Right lung (tissue), 5 donors: ENCODE results near the gene RACGAP1. TPM values are rescaled to one million over a fixed set of nuclear protein-coding genes. Genes with fewer than 3 reads are reported as not detected.

ENCODE experiments used
- DNase-seq, 2 donors: peaks; one replicate each; pipeline ENCODE4 v3.0.0-alpha.2; 2013
- polyA plus RNA-seq, 5 donors: library from polyadenylated mRNA; unstranded; fragments of 120-200 nt; gene quantifications; one replicate each; pipeline versions ENCODE4 v1.2.1 to v1.2.3, GENCODE V29; 2013; ENCODE audit warnings: inconsistent platforms in 1 of 5, low replicate concordance in 1 of 5; ENCODE audit not compliant: insufficient read length in 5 of 5, insufficient read depth in 1 of 5

RACGAP1 gene
- polyA plus RNA-seq, 5 donors: 33.4 to 80.0 (median 54.5) TPM

DNA sequence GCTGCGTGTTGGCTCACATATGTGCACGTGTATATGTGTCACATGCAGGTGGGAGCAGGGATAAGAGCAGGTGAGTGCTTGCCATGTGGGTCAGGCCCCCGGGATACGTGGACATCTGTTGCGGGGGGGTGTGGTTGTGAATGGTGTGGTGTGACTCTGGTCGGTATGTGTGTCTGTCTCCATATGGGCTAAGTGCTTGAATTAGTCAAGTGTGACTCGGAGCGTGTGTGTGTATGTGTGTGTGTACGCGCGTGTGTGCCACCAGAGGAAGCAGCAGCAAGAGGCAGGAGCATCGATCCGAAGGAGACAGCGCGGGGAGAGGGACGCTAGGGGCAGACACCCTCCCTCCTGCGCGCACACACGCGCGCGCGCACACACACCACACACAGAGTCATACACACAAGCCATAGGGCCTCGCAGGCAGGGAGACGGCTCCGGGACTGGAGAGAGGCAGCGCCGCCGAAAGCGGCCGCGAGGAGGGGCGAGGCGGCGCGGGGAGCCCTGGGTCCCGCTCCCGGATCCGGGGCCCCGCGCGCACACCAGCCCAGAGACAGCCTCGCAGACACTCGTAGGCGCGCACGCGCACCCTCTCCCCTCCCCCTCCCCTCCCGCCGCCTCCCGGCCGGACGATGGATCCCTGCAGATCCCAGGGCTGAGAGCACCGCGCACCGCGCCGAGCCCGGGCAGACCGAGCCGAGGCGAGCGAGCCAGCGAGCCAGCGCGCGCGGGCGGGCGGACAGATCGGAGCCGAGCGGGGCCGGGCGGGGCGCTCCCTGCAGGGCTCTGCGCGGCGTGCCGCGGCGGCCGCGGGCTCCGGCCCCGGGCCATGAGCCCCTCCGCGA lies 31.9 kb upstream of the RACGAP1 start, which contains the start of gene ASIC1:
TSS of gene ASIC1 (plus strand) at position 597 of the 842 bp plus-strand sequence. CDS start 1,171 bp downstream, outside the sequence.
- peak; percentile 73 to 74 for DNase-seq

DNA sequence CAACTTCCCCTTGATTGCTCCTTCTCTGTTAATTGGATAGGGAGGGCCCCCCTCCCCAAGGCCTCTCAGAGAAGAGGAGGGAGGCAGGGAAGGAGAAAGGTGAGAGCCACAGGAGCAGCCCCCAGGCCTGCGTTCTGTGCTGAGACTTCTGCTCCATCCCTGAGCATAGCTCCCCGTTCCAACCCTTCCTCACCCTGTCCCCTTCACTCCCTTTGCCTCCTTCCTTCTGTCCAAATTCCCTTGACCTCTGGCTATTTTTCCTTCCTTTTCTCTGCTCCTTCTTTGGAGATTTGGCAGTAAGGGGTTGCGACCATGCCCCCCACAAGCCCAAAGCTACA lies 31.3 kb upstream of the RACGAP1 start:
- no peak for DNase-seq

DNA sequence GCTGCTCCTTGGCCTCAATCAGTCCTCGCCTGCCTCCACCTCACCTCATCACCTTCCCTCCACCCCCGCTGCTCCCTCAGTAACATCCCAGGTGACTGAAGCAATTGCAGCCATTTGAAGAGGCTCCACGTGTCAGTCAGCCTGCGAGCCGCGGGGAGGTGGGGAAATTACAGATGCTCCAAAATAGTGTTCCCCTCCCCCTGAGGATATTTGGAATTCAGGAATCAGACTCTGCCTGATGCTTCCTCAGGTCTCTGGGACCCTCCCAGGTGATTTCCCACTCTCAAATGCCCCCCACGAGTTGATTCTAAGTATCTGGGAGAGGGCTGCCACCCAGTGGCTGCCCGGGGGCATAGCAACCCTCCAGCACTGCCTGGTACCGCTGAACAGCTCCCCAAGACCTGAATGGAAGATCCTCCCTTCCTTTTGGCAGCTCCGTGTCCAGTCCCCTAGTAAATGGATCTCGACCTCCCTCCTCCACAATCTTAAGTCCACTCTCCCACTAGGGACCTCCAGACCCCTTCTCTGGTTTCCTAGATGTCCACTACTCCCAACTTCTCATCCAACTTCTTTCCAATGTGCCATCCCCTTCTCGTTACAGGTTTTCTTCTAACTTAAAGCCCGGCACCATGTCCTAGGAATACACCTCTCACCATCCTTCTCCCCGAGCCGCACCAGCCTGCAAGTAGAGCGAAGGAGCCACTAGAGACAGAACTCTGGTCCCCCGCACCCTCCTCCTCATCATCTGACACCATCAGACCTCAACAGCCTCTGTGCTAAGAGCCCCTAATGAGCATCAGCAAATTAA lies 30.7 kb upstream of the RACGAP1 start:
- DNase-seq: no peak

DNA sequence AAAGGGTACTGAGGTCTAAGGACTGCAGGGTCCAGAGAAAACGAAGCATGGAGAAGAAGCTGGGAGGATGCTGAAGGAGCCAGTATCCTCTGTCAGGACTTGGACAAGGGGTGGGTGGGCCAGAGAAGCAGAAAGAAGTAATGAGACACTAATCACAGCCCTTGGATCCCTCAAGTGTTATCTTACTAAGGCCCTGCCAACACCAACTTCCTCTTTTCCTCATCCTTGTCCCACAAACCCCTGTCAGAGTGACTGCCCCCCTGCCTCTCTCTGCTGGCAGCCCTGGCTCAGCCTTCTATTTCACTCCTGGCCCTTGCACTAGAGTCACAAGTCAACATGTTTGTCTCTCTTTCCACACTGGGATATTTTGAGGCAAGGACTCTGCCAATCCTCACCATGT lies 28.3 kb upstream of the RACGAP1 start:
- no peak for DNase-seq

DNA sequence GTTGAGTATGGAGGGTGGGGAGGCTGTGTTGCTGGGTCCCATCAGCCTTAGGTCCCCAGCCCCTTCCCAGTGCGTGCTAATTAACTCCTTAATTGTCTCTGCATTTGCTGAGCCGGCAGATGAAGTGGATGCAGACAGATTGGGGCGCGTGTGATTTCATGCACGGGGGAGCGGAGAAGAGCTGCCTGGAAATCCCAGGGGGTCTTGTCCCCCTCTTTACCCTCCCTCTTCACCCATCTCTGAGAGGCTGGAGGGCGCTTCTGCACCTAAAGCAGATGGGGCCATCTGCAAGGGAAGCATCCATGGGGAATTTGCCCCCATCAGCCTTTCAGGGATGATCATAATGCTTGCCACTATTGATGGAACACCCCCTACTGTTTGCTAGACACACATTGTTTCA lies 27.7 kb upstream of the RACGAP1 start:
- DNase-seq: no peak

DNA sequence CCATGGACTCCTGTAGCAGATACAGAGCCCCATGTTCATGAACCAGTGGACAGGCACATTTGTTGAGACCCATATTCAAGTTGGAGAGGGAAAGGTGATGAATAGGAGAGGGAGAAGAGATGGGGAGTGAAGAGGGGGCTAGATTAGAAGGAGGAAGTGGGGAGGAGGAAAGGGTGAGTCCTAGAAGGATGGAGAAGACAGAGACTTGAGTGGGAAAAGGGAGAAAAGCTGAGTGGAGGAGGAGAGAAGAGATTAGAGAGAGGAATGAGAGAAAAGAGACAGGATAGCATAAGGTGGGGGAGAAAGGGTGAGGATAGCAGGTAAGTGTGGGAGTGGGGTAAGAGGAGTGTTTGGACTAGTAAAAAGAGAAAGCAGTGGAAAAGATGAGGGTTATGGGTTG lies 27.2 kb upstream of the RACGAP1 start:
- no peak for DNase-seq

DNA sequence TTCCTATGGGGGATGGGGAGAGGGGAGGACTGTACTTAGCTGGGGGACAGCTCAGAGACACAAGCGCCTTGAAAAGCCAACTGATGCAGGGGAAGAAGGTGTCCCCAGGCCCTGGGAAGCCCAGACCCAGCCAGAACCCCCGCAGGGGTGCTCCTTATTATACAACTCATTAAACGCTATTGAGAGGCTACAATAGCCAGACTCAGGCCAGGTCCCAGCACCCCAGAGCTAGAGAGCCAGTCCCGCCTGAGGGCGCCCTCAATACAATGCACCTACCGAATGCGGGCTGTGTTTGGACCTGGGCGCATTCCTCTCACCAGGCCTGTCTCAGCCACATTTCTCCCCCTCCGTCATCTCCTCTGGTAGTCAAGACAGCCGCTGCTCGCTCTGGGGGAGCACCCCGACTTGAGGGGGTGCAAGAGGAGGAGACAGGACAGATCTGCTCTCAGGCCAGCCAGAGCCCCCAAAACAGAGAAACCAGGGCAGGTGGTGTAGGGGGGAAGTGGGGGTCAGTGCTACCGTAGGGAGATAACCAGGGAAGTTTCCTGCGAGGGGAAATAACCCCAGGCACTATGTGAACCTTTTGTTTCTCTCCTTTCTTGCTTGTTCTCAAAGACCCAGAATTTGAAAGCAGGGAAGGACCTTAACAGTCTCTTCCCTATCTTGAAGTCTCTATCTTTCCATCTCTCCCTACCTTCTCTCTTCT lies 26.0 kb upstream of the RACGAP1 start:
- no peak for DNase-seq

DNA sequence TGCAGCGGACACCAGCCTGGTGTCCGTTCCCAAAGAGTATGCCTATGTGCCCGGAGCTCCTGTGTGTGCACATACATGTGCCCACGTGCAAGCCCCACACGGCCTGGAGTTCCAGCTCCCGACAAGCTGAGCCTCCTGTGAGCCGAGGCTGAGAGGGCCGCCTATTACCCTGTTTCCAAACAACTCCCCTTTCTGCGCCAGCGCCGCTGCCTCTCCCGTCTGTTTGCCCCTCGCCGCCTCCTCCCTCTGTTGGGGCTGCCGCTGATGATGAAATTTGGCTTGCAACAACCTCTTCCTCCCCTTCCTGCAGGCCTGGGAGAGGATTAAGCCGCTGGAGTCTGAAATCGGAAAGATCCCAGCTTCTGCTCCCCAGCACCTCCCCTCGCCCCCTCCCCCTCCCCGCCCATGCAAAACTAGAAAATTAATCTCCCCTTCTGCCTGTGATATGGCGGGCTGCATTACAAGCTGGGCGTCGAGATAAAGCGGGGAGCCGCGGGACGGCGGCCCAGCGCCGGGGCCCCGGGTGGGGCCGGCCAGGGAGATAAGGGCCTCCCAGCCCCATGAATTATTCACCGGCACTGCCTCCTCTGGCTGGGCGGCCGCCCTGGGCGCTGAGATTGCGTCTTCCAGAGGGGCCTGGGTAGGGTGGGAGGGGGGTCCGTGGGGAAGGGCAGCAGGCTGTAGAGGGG lies 25.3 kb upstream of the RACGAP1 start:
- DNase-seq: peak; percentile 80 to 87

DNA sequence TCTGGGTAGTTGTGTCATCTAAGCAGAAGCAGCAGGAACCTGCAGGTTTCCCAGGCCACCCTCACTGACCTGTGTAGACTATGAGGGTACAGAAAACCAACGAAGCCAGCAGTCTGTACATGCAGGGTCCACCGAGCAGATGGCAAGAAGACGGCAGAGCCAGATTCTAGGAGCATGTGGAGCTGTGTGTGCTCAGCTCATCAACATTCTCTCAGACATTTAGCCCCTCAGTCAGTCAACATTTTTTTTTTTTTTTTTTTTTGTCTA lies 24.8 kb upstream of the RACGAP1 start:
- no peak for DNase-seq

DNA sequence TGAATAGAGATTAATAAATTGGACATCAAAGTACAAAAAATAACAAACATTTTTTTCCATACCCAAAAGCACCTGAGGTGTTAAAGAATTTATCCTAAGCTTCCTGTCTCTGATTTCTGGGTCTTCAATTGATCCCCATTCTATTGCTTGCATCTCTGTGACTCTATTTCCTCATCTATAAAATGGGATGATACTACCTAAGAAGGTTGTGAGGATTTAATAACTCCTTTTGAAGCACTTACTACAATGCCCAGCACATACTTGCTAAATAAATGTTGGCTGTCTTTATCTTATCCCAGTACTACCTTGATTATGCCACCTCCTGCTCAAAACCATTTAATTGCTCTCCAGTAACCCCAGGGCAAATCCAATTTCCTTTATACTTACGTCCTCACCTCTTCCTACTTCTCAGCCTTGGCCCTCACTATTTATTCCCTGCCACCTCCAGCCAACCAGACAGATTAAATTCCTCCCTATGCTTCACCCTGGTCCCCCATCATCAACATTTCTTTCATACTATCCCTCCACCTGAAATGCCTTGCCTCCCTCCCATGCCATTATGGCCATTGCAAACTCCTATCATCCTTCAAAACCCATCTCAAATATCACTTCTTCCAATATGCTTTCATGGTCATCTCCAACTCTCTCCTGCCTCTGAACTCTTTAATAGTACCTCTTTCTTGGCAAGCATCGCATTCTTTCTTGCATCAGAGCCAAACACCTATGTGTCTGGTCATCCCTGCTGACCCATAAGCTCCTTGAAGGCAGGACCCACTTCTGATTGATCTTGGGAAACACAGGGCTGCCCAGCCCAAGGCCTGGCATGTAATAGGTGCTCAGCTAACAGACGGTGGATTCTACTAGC lies 24.2 kb upstream of the RACGAP1 start:
- no peak for DNase-seq

DNA sequence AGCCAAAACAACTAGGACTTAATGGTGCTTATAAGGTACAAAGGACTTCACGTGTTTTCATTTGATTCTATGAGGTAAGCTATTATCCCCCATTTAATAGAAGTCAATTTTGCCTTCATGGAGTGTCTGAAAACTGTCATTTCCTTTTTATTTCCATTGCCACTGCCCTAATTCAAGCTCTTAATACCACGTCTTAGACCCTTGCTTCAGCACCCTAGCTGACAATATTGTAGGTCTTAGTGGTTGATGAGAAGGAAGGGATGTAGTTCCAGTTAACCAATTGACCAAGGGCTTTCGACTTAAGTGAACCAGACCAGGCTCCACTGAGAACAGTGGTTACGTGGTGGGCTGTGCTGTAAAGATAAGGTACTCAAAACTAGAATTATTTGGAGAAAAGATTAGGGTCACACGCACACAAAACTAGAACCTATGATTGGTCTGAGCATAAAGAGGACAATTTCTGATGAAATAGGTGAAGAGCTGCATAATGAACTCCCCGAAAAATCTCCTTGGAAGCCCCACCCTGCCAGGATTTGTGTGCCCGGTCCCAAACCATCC lies 22.5 kb upstream of the RACGAP1 start:
- no peak for DNase-seq

DNA sequence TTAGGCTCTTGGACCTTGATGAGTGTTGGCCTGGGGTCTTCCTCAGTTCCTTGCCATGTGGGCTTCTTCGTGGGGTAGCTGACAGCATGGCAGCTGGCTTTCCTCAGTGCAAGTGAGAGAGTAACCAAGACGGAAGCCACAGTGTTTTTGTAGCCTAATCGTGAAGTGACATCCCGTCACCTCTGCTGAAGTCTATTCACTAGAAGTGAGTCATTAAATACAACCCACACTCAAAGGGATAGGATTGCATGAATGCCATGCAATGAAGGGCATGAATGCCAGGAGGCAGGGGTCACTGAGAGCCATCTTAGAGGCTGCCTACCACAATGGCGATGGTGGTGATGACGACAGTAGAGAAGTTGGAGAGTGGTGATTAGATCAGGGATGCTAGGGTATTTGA lies 18.6 kb upstream of the RACGAP1 start:
- no peak for DNase-seq

DNA sequence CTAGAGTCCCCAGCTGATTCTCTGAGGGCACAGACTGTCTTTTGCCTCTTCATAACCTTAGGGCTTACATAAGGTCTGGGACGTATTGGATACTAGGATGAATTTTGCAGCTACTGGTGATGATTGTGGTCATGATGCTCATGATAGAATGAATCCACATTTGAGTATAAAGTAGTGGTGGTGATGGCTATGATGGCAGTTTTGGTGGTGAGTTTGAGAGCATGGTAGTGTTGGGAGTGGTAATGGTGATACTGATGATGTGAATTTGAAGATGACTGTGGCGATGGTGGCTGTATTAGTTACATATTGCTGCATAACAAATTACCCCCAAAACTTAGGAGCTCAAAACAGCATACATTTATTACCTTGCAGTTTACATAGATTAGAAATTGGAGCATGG lies 18.0 kb upstream of the RACGAP1 start:
- DNase-seq: no peak

DNA sequence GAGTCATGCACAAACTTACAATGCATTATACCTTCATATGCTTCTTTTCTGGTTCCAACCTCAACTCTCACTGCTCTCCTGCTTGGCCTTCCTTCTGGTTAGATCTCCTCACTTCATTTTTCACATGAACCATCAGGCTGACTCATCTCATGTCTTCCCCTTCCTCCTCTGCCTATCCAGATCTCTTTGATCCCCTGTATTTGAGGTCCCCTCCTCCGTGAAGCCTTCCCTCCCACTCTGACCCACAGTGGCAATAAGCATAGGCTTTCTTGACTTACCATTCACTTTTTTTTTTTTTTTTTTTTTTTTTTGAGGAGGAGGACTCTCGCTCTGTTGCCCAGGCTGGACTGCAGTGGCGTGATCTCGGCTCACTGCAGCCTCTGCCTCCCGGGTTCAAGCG lies 17.4 kb upstream of the RACGAP1 start:
- DNase-seq: no peak

DNA sequence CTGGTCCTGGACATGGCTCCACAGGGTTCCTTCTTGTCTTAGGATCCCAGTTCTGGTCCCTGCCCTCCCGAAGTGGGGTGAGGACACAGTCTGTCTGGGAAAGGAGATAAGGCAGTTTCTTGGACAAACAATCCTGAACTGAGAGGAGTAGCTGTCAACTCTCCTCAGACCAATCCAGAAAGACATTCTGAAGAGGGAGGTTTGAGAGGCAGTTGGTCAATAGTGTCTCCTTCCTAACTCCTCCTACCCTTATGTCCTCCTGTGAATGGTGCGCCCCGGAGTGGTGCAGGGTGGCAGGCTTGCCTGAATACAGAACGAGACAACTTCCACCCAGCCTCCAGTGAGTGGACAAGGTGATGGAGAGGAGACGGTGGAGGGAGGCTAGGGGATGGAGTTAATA lies 16.7 kb upstream of the RACGAP1 start:
- DNase-seq: no peak

DNA sequence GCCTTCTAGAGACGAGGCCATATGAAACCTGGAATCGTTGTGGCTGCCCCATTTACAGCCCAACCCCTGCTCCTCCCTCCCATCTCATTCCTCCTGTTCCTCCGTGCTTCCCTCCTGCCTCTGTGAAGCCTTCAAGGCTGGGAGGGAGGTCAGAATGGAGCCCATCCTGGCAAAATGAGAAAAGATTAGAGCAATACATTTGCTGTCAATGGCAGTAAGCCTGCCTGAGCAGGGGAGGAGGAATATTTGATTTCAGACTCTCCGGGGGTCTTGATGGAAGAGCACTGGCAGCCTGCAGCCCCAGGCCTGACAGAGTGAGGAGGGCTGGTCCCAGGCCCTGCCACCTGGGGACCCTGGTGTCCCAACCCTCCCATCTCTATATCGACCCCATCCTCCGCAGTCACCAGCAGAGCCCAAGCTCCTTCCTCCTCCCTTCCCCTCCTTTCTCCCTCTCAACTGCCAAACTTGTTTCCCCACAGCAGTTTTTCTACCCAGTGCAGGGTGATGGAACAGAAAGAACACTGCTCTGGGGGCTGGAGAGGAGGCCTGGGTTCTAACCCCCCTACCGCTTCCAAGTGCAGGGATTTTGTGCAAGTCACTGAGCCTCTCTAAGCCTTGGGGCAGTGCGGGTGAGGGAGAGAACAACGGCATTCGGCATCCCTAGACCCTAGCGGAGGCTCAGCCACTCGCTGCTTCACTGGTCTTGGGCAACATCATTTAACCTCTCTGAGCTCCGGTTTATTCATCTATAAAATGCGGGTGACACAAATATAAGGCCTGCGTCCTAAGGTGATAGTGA lies 16.0 kb upstream of the RACGAP1 start:
- no peak for DNase-seq

DNA sequence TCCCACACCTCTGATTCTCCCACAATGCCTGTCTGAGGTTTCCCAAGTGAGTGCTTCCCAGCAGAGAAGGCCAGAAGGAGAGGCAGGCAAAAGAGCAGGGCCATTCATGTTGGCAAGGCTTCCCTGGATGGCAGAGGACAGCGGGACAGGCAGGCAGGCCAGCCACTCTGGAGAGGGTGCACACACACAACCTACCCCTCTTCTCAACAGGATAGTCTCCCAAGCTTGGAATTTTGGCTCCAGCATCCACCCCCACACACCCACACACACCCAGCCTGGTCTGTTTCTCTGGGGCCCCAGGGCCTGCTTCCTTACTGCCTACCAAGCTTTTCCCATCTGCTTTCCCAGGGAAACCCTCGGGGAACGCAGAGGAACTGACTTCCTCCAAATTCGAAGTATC lies 15.4 kb upstream of the RACGAP1 start:
- DNase-seq: no peak

DNA sequence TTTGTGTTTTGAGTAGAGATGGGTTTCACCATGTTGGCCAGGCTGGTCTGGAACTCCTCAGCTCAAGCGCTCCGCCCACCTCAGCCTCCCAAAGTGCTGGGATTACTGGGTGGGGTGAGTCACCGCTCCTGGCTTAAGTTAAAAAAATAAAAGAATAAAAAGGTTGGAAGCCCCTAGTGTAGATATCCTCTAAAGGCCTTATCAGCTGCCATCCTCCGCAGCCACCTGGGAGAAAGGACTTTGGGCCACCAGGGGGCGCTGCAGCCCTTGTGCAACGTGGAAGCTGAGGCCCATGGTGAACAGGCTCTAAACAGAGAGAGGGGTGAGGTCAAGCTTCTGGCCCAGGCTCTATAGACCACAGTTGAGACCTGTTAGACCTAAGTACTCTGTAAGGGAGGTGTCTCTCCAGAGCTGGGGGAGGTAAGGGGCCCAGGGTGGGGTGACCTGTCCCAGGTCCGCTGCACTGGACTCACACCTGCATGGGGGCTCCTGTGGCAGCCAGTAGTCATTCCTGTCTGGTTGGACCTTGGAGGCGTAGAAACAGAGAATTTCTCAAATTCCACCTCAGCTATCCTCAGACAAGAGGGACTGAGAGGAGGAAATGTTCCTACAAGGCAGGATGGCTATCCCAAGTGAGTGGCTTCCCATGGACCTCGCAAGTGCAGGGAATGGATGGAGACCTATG lies 14.0 kb upstream of the RACGAP1 start:
- no peak for DNase-seq

DNA sequence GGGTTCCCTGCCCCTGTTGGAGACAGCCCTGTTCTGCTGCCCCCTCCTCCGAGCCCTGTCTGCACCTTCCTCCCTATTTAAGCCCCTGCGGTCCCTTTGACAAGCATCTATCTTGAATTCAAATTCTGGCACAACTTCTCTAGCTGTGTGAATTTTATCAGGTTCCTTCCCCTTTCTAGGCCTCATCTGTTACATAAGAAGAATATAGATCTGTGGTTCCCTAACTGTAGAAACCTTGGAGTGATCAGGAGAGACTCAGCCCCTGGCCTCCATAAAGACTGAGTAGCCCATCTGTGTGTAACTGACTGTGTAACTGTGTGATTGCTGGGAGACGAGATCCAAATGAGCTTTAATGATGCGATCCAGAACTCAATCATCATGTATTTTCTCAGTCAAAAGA lies 13.0 kb upstream of the RACGAP1 start:
- DNase-seq: no peak
